GM12878 (cell line): ENCODE data around the gene CDCA5.

ENCODE experiments used
- BHLHE40 ChIP-seq, 2 experiments: fragments of 450-650 bp in 1 of 2; IDR thresholded peaks; 2 replicates each; pipeline ENCODE4 v1.6.1; 2011 to 2017; ENCODE audit warnings: low read depth in 2 of 2, borderline replicate concordance in 1 of 2, improper control_type of control experiment in 1 of 2, low read length in 1 of 2, mild to moderate bottlenecking in 1 of 2
- EP300 ChIP-seq, 2 experiments: fragments of 150-350 bp in 1 of 2; IDR thresholded peaks; 2 replicates each; pipeline ENCODE4 v1.6.1; 2011 to 2012; ENCODE audit warnings: low read depth in 2 of 2, low read length in 2 of 2, borderline replicate concordance in 1 of 2, improper control_type of control experiment in 1 of 2, inconsistent platforms in 1 of 2; ENCODE audit not compliant: control insufficient read depth in 1 of 2
- PML ChIP-seq: IDR thresholded peaks from 2 replicates; pipeline ENCODE4 v1.6.1; 2012; ENCODE audit warnings: low read length, inconsistent platforms
- SIN3A ChIP-seq: IDR thresholded peaks from 2 replicates; pipeline ENCODE4 v1.6.1; 2012; ENCODE audit warnings: low read depth, low read length, improper control_type of control experiment
- SP1 ChIP-seq: IDR thresholded peaks from one replicate; pipeline ENCODE4 v1.6.1; 2011; ENCODE audit warnings: low read depth, low read length
- TBL1XR1 ChIP-seq: IDR thresholded peaks from 2 replicates; pipeline ENCODE4 v1.6.1; 2012; ENCODE audit warnings: low read depth, low read length, improper control_type of control experiment
- YY1 ChIP-seq: IDR thresholded peaks from 2 replicates; pipeline ENCODE4 v1.6.1; 2011; ENCODE audit warnings: low read depth, mild to moderate bottlenecking, low read length
- TF ChIP-seq, protein P1 (sequence below), 3 experiments: IDR thresholded peaks in 2 of 3; conservative IDR thresholded peaks in 1 of 3; 2 replicates each; pipeline ENCODE4 v1.5.1; 2011; ENCODE audit warnings: low read depth in 3 of 3, low read length in 3 of 3, mild to moderate bottlenecking in 3 of 3, control low read depth in 2 of 3, moderate library complexity in 2 of 3, inconsistent platforms in 1 of 3, mixed read lengths in 1 of 3; ENCODE audit not compliant: control insufficient read depth in 2 of 3, insufficient read depth in 1 of 3; ENCODE audit errors: extremely low read depth in 1 of 3
- TF ChIP-seq, protein P2 (sequence below): IDR thresholded peaks from 2 replicates; pipeline ENCODE4 v1.6.1; 2012; ENCODE audit warnings: low read depth, low read length, improper control_type of control experiment
- TF ChIP-seq, protein P3 (sequence below): fragments of 450-650 bp; IDR thresholded peaks from 2 replicates; pipeline ENCODE4 v1.6.1; 2018; ENCODE audit warnings: borderline replicate concordance, mild to moderate bottlenecking; ENCODE audit not compliant: partially characterized antibody

GRCh38 chr11:65042891-65043290, 40.9 kb downstream of the CDCA5 start:
- TF ChIP-seq SIN3A (no peak), SP1 (no peak), PML (no peak), YY1 (no peak), BHLHE40 (IDR thresholded peaks at IDR 0.05; ENCODE audit: borderline replicate concordance in 1 of 2, low read depth in 2 of 2, low read length in 1 of 2) (no peak), EP300 (IDR thresholded peaks at IDR 0.05; ENCODE audit: borderline replicate concordance in 1 of 2, control insufficient read depth in 1 of 2, low read depth in 2 of 2, low read length in 2 of 2) (no peak), TBL1XR1 (no peak)
- TF ChIP-seq, protein P1, sequence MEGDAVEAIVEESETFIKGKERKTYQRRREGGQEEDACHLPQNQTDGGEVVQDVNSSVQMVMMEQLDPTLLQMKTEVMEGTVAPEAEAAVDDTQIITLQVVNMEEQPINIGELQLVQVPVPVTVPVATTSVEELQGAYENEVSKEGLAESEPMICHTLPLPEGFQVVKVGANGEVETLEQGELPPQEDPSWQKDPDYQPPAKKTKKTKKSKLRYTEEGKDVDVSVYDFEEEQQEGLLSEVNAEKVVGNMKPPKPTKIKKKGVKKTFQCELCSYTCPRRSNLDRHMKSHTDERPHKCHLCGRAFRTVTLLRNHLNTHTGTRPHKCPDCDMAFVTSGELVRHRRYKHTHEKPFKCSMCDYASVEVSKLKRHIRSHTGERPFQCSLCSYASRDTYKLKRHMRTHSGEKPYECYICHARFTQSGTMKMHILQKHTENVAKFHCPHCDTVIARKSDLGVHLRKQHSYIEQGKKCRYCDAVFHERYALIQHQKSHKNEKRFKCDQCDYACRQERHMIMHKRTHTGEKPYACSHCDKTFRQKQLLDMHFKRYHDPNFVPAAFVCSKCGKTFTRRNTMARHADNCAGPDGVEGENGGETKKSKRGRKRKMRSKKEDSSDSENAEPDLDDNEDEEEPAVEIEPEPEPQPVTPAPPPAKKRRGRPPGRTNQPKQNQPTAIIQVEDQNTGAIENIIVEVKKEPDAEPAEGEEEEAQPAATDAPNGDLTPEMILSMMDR (IDR thresholded peaks at IDR 0.05 in 2 of 3, conservative IDR thresholded peaks at IDR 0.05 in 1 of 3; ENCODE audit: control insufficient read depth in 2 of 3, extremely low read depth in 1 of 3, insufficient read depth in 1 of 3, low read depth in 3 of 3, low read length in 3 of 3) = no peak
- TF ChIP-seq, protein P2, sequence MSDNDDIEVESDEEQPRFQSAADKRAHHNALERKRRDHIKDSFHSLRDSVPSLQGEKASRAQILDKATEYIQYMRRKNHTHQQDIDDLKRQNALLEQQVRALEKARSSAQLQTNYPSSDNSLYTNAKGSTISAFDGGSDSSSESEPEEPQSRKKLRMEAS = no peak
- TF ChIP-seq, protein P3, sequence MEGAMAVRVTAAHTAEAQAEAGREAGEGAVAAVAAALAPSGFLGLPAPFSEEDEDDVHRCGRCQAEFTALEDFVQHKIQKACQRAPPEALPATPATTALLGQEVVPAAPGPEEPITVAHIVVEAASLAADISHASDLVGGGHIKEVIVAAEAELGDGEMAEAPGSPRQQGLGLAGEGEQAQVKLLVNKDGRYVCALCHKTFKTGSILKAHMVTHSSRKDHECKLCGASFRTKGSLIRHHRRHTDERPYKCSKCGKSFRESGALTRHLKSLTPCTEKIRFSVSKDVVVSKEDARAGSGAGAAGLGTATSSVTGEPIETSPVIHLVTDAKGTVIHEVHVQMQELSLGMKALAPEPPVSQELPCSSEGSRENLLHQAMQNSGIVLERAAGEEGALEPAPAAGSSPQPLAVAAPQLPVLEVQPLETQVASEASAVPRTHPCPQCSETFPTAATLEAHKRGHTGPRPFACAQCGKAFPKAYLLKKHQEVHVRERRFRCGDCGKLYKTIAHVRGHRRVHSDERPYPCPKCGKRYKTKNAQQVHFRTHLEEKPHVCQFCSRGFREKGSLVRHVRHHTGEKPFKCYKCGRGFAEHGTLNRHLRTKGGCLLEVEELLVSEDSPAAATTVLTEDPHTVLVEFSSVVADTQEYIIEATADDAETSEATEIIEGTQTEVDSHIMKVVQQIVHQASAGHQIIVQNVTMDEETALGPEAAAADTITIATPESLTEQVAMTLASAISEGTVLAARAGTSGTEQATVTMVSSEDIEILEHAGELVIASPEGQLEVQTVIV = no peak
